Erythroblast (primary cell): ENCODE measurements around the gene PLEK.

Experiments
- GATA1 ChIP-seq: IDR thresholded peaks from 2 replicates; pipeline ENCODE4 v1.6.1; 2011; ENCODE audit warnings: low read depth, mild to moderate bottlenecking, control low read depth, low read length, moderate library complexity
- POLR2A ChIP-seq: IDR thresholded peaks from 2 replicates; pipeline ENCODE4 v1.6.1; 2011; ENCODE audit warnings: mild to moderate bottlenecking, low read length

GRCh38 chr2:68423966-68424650 lies 59.0 kb downstream of the PLEK start:
- TF ChIP-seq POLR2A (no peak), GATA1 (no peak)
